Measurements from ENCODE around the gene ADCY3. TPM values are rescaled to one million over a fixed set of nuclear protein-coding genes. Genes with fewer than 3 reads are reported as not detected.
A peak's percentile ranks its signal among the peaks of the same experiment; 100 is the strongest.

ADCY3 gene
- total RNA-seq, 4 donors from 2014 or later = 29.3 to 51.9 (median 43.1) TPM

- intact Hi-C loops (cut with DNase I; ENCODE audit: low total_unique reads) = no loop called here
- DNase-seq (ENCODE audit: low spot score in 2 of 2) = no peak
- TF ChIP-seq, protein P1, sequence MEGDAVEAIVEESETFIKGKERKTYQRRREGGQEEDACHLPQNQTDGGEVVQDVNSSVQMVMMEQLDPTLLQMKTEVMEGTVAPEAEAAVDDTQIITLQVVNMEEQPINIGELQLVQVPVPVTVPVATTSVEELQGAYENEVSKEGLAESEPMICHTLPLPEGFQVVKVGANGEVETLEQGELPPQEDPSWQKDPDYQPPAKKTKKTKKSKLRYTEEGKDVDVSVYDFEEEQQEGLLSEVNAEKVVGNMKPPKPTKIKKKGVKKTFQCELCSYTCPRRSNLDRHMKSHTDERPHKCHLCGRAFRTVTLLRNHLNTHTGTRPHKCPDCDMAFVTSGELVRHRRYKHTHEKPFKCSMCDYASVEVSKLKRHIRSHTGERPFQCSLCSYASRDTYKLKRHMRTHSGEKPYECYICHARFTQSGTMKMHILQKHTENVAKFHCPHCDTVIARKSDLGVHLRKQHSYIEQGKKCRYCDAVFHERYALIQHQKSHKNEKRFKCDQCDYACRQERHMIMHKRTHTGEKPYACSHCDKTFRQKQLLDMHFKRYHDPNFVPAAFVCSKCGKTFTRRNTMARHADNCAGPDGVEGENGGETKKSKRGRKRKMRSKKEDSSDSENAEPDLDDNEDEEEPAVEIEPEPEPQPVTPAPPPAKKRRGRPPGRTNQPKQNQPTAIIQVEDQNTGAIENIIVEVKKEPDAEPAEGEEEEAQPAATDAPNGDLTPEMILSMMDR (IDR thresholded peaks at IDR 0.05) = no peak
- no peak for TF ChIP-seq POLR2A (IDR thresholded peaks at IDR 0.05)
- H3K4me3 ChIP-seq (ENCODE audit: low read depth, poor library complexity, severe bottlenecking) = no peak overlapping the region
- WGBS, 2 donors = 94 to 100% methylated on average over 3 to 7 of the region's 7 CpGs
These were observed 99.9 kb downstream of the ADCY3 start for GRCh38 chr2:24820175-24820513.

DNA sequence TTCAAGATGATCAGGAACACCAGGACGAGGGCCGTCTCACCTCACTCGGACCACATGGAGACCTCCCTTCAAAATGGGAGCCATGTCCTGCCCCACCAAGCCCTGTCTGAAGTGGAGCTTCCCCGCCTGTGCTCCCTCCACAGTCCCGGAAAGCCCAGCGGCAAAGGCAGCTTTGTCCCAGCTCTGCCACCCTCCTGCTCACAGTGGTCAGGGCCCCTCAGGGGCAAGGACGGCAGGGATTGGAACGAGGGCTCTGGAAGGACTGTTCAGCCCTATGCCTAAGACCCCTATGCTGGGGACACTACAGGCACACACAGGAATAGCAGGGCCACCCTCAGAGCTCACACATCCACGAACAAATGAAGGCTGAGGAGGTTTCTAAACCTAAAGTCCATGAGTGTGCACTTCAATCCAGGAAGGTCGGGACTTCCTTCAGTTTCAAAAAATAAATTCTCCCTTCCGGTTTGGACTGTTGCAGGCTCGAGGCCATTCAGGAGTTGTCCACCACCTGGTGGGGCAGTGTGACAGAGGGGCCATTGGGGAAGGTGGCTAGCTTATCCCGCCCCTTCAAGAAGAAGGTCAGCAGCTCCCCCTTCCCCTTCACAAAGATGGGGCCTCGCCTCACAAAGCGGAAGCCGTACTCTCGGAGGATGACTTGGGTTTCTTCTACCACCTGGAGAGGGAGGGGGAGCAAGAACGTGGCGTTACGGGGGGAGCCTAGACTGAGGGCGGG, 100.4 kb downstream of the ADCY3 start:
- DNase-seq (ENCODE audit: low spot score in 2 of 2) = peak in 1 of 2 donors; percentile 76
- intact Hi-C loops (cut with DNase I; ENCODE audit: low total_unique reads) = no loop called here
- 91 to 96% methylated on average over 19 of the region's 21 CpGs for WGBS, 2 donors
- H3K4me3 ChIP-seq (ENCODE audit: low read depth, poor library complexity, severe bottlenecking) = no peak overlapping the region
- TF ChIP-seq, protein P1 (IDR thresholded peaks at IDR 0.05) = no peak
- no peak for TF ChIP-seq POLR2A (IDR thresholded peaks at IDR 0.05)

DNA sequence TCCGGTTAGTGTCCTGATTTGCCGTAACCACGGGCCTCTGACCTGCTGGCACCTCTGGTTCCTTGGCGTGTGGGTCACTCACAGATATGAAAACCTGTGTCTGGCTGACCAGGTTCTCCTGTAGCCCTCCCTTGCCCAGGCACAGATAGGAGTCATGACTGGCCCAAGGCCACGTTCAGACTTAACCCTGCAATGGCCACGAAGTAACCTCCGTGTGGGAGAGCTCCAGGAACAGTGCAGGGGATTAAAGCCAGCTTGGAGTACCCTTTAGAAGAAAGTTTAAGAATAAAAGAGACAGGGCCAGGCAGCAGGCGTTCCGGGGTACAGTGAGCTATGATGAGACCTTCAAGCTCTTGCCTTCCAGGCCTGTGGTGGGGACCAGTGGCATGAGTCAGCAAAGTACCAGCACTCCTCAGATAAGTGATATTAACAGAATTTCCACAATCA, 101.3 kb downstream of the ADCY3 start:
- no peak overlapping the region for H3K4me3 ChIP-seq (ENCODE audit: low read depth, poor library complexity, severe bottlenecking)
- intact Hi-C loops (cut with DNase I; ENCODE audit: low total_unique reads) = no loop called here
- TF ChIP-seq, protein P1 (IDR thresholded peaks at IDR 0.05) = no peak
- TF ChIP-seq POLR2A (IDR thresholded peaks at IDR 0.05) = no peak
- peak in 1 of 2 donors; percentile 71 for DNase-seq (ENCODE audit: low spot score in 2 of 2)
- 75 to 80% methylated on average over 9 of the region's 9 CpGs for WGBS, 2 donors

DNA sequence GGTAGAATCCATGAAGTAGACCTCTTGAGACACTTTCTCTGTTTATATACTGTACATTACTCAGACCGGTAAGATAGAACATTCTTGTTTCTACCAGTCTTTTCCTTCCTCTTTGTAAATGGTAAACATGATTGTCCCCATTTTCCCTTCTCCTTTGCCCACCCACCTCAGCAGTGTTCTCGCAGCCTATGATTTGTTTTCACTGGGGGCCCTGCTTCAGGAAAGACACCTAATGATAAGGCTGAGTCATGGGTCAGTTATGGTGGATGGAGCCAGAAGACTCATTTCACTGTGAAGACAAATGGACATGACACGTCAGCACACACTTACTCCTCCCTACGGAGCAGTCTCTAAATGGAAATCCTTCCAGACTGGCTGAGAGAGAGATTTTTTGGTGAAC, 103.2 kb downstream of the ADCY3 start:
- WGBS, 2 donors = 86 to 94% methylated on average over 4 of the region's 4 CpGs
- TF ChIP-seq POLR2A (IDR thresholded peaks at IDR 0.05) = no peak
- H3K4me3 ChIP-seq (ENCODE audit: low read depth, poor library complexity, severe bottlenecking) = no peak overlapping the region
- DNase-seq (ENCODE audit: low spot score in 2 of 2) = no peak
- intact Hi-C loops (cut with DNase I; ENCODE audit: low total_unique reads) = no loop called here

DNA sequence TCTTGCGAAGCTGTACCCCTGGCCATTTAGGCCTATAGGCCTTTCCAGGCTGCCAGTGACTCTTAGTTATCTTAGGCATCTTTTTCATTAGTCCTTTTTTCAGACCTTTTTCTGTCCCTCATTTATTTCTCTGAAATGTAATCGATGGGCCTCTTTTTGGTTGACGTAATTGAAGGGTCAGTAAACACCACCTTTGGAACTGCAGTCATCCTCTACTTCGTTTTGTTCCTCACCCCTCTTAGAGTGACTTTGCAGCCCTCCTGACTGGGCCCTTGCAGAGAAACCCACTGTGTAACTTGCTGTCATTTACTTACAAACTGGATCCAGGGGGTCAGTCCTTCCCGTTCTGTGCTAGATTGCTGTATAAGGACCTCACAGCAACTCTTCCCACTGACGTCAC, 103.6 kb downstream of the ADCY3 start:
- no peak overlapping the region for H3K4me3 ChIP-seq (ENCODE audit: low read depth, poor library complexity, severe bottlenecking)
- intact Hi-C loops (cut with DNase I; ENCODE audit: low total_unique reads) = no loop called here
- no peak for DNase-seq (ENCODE audit: low spot score in 2 of 2)
- TF ChIP-seq POLR2A (IDR thresholded peaks at IDR 0.05) = no peak
- TF ChIP-seq, protein P1 (IDR thresholded peaks at IDR 0.05) = no peak
- WGBS, 2 donors = 92 to 95% methylated on average over 6 of the region's 6 CpGs

- WGBS, 2 donors = 95 to 96% methylated on average over 4 of the region's 4 CpGs
- no peak for DNase-seq (ENCODE audit: low spot score in 2 of 2)
- H3K4me3 ChIP-seq (ENCODE audit: low read depth, poor library complexity, severe bottlenecking) = no peak overlapping the region
- intact Hi-C loops (cut with DNase I; ENCODE audit: low total_unique reads) = no loop called here
- TF ChIP-seq, protein P1 (IDR thresholded peaks at IDR 0.05) = no peak
- no peak for TF ChIP-seq POLR2A (IDR thresholded peaks at IDR 0.05)
These were observed 104.9 kb downstream of the ADCY3 start for GRCh38 chr2:24815171-24815570.
